D721Med (cell line): ENCODE results near the gene RPS25.
A peak's percentile ranks its signal among the peaks of the same experiment; 100 is the strongest.

Source experiments
- DNase-seq: peaks from one replicate; pipeline ENCODE4 v3.0.0; 2011; ENCODE audit warnings: low spot score; ENCODE audit not compliant: insufficient read length
- FAIRE-seq: peaks from 2 replicates; lab custom pipeline; 2011; peaks lifted over from hg19 to GRCh38; lab: Jason Lieb, UNC
- CTCF ChIP-seq: IDR thresholded peaks from 2 replicates; pipeline ENCODE4 v1.5.1; 2012; ENCODE audit warnings: mild to moderate bottlenecking, control low read depth; ENCODE audit not compliant: insufficient read depth; ENCODE audit errors: missing control alignments

Gene RPS25

GRCh38 chr11:119028346-119029068 lies 10.4 kb upstream of the RPS25 start:
- peak; percentile 7 for DNase-seq
- FAIRE-seq = no peak
- TF ChIP-seq CTCF = no peak

GRCh38 chr11:119027561-119028345 lies 9.6 kb upstream of the RPS25 start:
- FAIRE-seq = no peak
- no peak for TF ChIP-seq CTCF
- DNase-seq = no peak

GRCh38 chr11:119026970-119027369 lies 8.8 kb upstream of the RPS25 start:
- no peak for FAIRE-seq
- peak; percentile 9 for DNase-seq
- no peak for TF ChIP-seq CTCF

- no peak for DNase-seq
- no peak for FAIRE-seq
- TF ChIP-seq CTCF = no peak
Measured at GRCh38 chr11:119025978-119026766, 8.0 kb upstream of the RPS25 start.

- FAIRE-seq (no peak), DNase-seq (no peak)
- TF ChIP-seq CTCF = no peak
Measured at GRCh38 chr11:119025541-119025940, 7.4 kb upstream of the RPS25 start.

- DNase-seq = no peak
- FAIRE-seq = no peak
- TF ChIP-seq CTCF = no peak
Measured at GRCh38 chr11:119025099-119025473, 6.9 kb upstream of the RPS25 start.
